NCI-H524 treated with DMSO at 0.1 percent for 48 hours (cell line): ENCODE measurements around the gene SERPIND1.
"Not testable (repeated sequence)": the region's sequence is repeated elsewhere in the genome, so short reads cannot be mapped to it uniquely, and the experiment has no call there.

Experiments used
- DNase-seq: peaks from one replicate; lab custom pipeline; 2025; lab: John Stamatoyannopoulos, UW

SERPIND1 gene

DNA sequence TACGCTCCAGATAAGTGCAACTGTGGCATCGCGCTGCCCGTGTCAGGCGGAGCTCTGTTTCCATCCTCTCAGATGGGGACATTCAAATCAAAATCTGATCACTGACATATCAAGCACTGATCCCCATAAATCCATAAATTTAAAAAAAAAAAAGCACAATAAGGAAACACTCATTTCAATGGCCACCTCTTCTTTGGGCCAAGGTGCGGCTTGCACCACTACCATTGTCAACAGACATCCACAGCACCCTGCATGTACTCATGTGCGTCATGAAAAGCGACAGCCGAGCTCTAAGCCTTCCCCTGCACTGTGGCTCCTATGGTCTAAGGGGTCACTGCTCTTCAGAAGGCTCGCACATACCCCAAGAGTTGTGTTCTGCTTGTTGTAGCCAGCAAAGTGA is 26.7 kb upstream of the SERPIND1 start:
- DNase-seq, result no peak

DNA sequence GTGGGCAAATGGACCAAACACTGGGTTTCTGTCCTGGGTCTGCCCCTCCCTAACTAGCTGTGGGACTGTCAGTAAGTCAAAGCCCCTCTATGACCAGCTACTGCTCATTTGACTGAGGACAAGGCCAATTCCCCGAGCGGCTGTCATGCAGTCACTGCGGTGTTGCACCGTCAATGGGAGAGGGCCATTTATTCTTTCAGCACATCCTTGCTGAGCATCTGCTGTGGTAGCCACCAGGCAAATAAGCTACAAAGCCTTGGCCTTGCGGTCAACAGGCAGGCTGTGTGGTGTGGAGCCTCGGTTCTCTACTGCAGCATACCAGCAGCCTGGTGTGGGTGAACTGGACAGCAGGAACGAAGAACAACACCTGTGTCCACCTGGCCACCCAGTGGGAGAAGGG is 25.8 kb upstream of the SERPIND1 start:
- DNase-seq, result no peak

DNA sequence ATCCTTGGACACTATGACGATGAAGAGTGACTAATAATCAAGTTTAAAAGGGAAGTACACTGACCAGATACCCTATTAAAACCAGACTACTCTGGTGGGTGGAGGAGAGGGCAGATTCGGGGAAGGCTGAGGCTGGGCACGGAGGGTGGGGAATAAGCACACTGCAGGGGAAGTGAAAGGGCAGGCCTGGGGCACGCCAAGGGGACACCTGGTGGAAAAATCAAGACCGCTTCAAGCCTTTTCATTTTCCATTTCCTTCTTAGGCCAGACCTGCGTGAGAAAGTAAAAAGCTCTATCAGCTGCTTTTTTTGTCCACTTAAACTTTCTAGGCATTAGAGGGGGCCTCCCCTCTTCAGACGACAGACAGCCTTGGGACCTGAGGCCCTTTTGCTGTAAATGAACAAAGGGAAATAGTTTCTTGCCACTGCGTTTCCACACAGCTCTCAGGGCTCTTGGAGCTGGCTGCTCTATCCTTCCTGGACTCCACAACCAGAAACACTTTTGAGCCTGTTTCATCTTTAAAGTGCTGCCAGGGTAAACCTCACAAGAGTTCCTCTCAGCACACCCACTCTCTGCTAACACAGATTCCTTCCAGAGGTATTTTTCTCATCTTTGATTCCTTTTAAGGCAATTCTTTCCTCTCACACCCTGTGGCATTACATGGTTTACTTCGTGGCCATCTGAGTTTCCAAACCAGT is 25.0 kb upstream of the SERPIND1 start:
- no peak for DNase-seq

DNA sequence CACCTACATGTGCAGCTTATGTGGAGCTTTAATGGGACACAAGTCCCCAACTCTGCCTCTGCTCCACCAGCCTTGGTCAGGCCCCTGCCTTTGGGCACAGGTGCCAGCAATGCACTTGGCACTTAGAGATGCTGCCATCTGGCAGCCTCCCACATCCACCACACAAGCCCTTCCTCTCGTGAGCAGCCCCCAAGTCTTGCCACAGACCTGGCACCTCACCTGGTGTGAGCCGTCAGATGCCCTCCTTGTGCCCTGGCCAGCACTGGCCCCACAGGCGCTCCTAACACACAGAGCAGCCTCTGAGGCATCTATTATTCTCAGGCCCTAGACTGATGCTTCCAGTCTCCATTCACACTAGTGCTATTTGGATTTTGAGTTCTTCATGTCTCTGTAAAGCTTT is 24.5 kb upstream of the SERPIND1 start:
- DNase-seq, result no peak

DNA sequence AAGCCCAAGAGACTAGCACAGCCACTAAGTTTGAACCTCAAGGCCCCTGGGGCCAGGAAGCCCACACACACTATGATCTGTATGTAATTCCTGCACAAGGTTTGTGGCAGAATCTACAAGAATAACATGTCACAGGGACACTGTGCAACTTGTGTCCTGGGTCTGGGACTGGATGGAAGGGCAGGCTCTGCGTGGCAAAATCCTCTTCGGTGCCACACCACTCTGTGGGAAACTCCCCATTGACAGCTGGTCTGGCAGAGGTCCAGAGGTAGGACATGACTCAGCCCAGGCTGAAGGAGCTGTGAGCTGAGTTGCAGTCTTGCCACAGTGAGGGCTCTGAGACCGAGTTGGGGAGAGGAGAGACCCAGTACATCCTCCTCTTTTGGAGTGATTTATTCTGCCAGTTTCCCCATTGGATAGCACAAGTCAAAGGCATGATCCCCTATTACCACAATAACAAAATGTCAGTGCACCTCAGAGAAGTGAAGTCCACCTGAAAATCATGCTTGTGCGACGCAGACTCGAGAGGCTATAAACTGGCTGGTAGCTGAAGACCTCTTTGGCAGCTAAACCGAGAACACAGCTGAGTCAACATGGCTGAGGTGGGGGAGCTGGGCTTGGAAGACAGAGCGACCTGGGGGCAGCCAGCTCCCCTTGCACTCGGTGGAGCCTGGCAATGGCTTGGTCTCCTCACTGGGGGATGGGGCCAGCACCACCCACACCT is 23.3 kb upstream of the SERPIND1 start:
- DNase-seq, result no peak

DNA sequence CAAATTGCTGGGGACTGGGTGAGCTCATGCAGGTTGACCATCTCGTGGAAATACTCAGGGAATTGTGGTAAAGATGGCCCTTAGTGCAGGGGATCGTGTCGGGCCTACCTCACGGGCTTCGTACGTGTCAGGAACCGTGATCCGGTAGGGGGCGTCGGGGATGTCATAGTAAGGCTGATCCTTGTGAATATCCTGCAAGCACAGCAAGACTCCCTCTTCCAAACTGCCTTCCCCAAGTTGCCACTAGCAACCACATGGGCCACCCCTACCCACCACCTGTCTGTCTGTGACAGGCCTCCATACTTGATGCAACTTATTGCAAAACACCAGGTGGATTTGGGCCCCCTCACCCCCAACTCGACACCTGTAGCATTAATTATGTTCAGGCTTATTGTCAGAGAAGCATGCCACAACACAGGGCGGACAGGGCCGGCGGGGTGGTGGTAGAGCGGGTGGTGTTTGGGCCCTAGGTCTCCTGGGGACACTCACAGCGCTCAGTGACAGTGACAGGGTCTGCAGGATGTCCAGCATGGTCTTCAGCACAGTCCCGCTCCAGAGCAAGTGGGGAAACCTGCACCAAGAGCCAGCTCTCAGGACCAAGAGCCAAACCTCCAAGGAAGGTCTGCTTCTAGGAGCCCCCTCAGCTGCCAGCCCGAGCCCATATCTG is 22.6 kb upstream of the SERPIND1 start:
- no peak for DNase-seq

DNA sequence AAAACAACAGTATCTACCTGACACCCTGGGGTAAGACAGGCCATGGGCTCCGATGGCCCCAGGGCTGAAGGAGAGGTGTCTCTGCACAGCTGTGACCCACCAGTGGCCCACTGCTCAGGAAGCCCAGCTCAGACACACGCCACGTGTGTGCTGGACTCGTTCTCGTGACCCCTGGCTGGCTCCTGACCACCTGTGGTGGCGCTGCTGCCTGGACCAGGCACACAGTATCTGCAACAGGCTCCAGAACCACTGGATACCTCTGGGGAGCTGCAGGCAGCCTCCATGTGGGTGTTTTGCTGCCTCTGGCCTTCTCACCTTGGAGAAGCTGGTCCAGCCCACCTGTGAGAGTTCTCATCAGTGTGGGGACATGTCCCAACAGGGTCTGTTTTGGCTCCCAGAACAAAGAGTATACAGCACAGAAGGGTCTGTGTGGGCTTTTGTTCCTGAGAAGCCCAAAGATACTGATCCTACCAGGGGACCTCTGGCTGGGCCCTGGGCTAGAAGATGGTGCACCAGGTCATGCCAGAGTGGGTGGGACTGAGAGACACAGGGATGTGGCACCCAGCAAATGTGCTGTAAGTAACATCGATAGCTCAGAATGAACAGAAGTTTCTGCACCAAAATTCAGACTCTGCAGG is 21.7 kb upstream of the SERPIND1 start:
- no peak for DNase-seq

DNA sequence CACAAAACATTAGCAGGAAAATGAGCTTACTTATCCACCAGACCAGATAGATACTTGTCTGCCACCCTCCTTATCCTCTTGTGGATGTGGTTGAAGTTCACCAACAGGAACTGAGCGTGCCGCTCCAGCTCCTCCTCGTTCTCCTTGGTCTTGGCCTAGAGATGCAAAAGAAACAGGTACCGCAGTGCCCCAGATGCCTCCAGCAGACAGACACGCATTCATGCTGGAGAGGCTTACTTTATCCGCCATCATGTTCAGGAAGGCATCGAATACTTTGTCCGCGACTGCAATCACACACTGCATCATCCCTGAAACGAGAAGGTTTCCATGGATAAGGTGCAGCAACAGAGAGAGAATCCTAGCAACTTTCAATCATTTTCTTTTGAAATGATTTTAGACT is 21.0 kb upstream of the SERPIND1 start:
- no peak for DNase-seq

DNA sequence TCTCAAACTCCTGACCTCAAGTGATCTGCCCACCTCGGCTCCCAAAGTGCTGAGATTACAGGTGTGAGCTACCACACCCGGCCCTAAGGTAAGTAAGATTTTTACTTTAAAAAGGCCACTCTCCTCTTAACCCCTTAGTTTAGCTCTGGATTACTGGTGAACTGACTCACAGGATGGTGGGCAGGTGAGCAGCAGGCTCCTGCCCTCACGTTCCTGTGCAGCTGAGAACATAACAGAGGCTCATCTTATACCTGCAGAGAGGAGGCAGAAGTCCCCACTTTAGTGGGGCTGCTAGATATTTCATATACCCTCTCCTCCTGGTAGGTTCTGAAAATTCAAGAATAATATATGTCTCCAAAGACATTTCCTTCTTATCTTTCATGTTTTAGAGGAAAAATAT is 17.1 kb upstream of the SERPIND1 start:
- DNase-seq, result no peak

DNA sequence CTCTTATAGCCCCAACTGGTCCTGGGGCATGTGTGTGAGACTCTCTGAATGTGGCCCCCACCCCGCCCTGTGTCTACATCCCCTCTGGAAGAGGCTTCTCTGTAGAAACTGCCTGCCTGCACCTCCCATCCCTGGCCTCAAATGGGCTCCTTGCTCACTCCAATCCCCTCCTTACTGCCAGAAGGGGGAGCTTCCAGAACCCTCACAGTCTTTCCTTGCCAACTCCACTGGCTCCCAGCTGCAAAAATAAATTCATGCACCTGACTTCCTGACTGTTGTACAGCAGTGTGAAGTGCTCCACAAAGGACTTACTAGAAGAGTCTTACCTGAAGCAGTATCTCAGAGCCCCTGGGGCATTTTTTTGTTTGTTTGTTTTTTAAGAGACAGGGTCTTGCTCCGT is 15.2 kb upstream of the SERPIND1 start:
- no peak for DNase-seq

DNA sequence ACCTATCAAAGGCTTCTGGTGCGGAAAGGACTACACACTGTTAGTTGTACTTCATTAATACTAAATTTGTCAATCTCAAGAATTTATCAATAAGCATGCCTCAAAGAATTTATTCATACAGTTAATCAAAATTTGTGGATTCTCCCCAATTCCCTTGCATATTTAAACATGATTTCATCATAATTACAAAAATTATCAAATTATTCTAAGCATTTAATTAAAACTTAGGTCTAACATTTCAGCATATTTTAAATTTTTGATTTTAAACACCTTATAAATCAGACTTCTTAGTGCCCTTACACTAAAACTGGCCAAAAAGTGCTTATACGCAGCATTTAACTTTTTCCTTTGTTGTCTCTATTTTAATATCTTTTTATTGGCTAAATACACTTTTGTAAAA is 13.8 kb upstream of the SERPIND1 start:
- DNase-seq, result no peak

DNA sequence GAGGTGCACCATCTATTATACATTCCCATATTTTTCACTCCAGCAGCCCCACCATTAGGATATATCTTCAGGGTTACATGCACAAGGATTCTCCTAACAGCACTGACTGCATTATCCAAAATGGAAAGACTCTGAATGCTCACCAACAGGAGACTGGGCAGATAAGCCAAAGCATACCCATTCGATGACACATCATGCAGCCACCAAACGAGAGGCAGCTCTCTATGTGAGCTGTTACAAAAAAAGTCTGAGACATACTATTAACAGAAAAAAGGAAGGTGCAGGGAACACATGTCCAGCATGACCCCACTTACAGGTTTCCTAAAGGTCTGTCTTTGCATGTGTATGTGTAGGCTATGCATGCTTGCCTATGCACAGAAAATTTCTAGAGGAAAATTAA is 12.4 kb upstream of the SERPIND1 start:
- no peak for DNase-seq

DNA sequence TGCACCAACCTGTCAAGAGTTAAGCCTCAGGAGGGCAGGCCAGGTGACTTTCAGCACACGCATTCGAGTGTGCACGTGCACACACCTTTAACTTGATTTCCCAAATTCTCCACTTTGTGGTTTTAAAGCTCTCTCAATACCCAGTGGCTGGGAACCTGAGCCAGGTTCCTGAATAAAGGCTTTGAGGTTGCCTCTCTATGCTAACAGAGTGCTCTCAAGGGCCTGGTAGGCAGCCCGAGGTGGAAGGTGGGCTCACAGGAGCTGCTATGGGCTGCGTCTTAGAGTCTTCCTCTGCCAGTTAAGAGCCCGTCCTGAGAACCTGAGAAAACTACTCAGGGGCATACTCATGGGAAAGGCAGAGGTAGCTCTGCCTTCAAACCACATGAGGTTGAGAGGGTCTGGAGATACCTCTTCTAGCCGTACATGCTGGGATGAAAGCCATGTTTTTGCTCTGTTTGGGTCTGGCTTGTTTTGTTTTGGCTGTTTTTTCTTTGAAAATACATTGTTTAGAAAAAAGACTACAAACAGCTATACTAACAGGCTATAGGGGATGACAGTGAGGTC is 11.6 kb upstream of the SERPIND1 start:
- no peak for DNase-seq

DNA sequence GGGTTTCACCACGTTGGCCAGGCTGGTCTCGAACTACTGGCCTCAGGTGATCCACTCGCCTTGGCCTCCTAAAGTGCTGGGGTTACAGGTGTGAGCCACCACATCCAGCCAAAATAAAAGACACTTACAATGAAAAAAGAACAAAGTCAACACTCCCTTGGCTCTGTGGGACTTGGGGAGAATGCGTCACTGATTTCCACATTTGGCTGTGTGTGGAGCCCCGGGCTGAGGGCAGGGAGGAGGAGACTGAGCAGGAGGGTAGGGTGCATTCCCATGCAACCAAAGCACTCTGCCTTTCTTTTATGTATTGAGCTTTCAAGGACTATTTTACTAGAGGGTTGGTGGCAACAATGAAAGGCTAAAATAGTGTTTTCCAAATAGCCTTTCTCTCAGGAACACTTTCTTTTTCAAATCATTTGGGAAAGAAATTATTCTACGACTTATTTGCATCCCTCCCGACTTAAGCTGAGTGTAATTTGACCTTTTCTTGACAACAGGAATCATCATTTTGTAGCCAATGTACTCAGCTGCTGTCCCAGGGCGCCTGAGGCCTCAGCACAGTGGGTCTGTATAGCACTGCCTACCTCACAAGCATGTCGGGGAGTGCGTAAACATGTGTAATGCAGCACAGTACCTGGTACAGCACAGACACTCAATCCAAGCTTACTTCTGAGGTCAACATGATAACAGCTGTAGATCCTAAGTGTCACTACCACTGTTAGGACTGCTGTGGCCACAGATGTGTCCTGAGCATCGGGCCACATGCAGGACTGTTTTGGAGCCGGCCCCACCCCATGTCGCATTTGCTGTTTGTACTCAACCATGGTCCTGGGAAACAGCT is 10.1 kb upstream of the SERPIND1 start:
- DNase-seq, result no peak

DNA sequence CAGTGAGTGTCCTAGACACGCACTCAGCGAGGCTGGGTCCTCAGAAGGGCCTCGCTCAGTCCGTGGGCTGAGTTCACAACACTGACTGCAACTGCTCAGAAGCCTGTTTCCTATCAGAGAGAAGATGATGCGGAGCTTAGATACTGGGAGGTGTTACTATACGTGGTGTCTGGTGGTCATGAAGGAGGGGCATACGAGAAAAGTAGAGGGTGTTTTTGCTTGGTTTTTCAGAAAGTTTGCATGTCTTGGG is 9.5 kb upstream of the SERPIND1 start:
- no peak for DNase-seq

DNA sequence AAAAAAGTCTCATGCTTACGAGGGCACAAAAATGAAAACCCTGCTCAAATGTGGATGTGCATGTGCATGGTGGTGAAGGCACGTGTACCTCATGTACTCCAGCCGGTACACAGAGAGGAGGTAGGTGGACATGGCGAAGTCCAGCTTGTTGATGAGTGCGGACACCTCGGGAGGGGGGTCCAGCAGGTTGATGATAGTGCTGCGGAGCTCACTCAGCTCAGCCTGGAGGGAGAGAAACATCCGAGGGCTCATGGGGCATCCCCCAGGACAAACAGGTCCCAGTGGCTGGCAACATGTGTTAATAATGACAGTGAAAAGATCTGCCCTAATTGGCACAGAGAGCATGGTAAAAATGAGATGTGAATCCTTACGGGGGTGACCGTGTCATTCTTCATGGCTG is 9.2 kb upstream of the SERPIND1 start:
- DNase-seq, result no peak

DNA sequence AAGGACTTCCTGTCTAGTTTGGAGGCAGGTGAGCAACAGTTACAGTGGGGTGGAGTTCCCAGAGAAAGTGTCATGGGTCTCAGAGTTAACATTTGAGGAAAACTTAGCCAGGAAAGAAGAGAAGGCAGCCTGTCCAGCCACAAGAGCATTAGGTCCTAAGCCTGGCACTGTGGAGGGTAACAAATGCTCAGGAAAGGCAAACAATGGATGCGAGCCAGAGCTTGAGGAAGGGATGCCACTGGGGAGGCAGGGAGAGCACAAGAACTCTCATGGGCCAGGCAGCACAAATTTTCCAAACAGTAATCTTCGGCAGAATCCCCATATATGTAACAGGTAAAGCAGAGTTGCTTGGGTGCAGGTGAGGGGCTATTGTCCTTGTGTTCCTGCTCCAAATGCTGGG is 8.0 kb upstream of the SERPIND1 start:
- DNase-seq, result no peak

DNA sequence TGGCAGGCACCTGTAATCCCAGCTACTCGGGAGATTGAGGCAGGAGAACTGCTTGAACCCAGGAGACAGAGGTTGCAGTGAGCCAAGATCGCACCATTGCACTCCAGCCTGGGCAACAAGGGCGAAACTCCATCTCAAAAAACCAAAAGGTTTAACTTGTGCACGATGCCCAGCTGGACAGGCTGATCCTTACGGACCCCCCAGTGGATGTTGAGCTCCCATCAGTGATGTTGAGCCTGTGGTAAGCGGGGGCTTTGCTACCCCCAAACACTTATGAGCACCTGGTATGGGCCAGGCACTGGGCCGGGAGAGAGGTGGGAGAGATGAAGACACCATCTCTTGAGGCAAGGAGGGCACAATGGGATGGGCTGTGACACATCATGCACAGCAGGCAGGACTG is 7.4 kb upstream of the SERPIND1 start:
- no peak for DNase-seq

DNA sequence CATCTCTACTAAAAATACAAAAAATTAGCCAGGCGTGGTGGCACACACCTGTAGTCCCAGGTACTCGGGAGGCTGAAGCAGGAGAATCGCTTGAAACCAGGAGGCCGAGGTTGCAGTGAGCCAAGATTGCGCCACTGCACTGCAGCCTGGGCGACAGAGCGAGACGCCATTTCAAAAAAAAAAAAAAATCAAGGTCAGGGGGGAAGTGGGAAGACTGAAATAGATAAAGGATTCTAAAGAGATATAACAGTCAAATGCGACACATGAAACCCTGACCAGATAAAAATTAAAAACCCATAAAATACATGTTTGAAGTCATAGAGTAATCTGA is 4.5 kb upstream of the SERPIND1 start:
- not testable (repeated sequence) for DNase-seq

DNA sequence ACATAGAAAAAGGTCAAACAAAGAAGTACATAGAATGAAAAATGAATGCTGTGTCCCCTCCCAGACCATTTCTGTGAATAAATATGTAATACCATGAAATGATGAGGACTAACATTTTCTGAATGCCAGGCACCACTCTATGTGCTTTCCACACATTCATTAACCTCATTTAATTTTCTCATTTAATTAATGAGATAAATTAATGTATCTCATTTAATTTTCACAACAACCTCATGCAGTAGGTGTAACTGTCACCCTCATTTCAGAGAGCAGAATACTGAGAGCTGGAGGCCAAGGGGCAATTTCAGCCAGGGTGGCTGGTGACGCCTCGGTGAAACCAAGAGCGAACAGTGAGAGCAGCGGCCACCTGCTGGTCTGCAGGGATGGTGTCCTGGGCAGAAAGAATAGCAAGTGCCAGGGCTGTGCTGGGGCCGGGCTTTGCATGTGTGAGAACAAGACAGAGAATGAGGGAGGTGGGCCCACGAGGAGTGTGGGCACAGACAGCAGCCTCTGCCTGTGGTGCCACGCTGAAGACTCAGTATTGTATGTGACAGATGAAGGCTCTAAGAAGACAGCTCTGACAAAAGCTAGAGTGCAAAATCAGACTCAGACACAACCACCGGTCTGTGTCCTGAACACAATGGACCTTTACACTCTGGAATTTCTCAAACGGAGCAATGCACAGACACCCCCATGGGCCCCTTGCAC is 1.8 kb upstream of the SERPIND1 start:
- DNase-seq, result no peak

DNA sequence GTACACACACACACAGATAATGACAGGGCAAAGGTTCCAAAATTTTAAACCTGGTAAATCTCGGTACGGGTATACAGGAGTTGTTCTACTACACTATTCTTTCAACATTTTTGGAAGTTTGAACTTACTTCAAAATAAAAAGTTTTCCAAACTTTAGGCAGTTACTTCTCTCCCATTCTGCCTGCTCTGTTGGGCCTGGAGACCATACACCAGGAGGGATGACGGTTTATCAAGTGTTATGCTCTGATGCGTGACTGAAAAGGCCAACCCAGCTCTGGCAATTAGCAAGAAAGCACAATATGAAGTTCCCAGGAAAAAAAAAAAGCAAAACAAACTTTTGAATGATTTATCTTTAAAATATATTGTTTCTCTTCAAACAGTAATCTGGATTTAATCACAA is 969 bp downstream of the SERPIND1 start:
- DNase-seq, result no peak
